Measurements from ENCODE around the gene RPL26.
A peak's percentile ranks its signal among the peaks of the same experiment; 100 is the strongest.

RPL26 gene

DNA sequence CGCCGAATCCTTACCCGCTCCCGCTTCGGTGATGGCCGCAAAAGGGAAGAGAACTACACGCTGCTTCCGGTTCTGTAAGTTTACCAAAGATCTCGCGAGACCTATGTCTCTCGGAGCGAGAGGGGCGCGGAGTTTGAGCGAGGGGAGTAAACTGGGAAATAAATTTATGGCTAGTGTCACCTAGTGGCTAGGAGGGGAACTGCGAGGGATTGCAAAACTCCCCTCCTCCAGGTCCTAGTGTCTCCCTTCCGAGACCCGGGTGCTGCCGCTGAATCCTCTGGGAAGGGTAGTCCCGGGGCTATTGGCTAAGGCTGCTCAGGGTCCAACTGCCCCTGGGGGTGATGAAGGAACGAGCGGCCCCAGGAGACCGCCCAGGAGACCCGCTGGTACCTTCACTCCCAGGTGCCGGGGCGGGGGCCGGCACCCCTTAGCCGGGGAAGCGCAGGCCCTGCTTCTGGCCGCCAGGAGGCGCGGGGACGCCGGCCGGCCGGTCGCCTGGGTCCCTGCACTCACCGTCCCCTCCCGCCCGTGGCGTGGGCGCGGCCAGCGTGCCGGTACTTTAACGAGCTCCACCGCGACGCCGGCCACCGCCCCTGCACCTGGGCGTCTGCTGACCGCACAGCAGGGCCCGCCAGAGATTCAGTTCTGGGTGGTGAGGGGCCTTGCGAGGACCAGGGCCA, at the start of gene RPL26:
RPL26 (minus strand) TSS at position 51 of the 680 bp plus-strand sequence. CDS start 883 bp downstream, outside the sequence.
- DNase-seq (ENCODE audit: low read depth in 2 of 2, low spot score in 1 of 2), result peak; percentile 87

- no peak for DNase-seq (ENCODE audit: low read depth in 2 of 2, low spot score in 1 of 2)
These were observed 48.0 kb upstream of the RPL26 start for GRCh38 chr17:8430966-8431365.

- no peak for DNase-seq (ENCODE audit: low read depth in 2 of 2, low spot score in 1 of 2)
These were observed 43.8 kb upstream of the RPL26 start for GRCh38 chr17:8426802-8427201.

- DNase-seq (ENCODE audit: low read depth in 2 of 2, low spot score in 1 of 2), result no peak
These were observed 43.2 kb upstream of the RPL26 start for GRCh38 chr17:8426094-8426720.

DNA sequence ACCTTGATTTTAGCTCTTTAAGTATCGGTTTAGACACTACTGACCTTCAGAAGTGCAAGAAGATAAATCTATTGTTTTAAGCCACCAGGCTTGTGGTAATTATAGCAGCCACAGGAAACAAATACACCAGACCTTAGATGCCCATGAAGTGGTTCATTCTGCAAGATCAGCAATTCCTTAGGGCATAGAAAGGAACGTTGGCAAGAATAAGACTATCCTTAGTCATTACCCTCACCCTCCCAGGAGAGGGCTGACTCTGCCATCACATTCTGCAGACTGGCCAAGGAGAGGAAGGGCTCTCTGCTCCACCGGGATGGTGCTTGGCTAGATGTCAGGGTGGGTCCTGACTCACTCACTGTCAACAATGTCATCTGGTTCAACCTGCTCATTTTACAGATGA, 38.6 kb upstream of the RPL26 start:
- DNase-seq (ENCODE audit: low read depth in 2 of 2, low spot score in 1 of 2), result no peak

DNA sequence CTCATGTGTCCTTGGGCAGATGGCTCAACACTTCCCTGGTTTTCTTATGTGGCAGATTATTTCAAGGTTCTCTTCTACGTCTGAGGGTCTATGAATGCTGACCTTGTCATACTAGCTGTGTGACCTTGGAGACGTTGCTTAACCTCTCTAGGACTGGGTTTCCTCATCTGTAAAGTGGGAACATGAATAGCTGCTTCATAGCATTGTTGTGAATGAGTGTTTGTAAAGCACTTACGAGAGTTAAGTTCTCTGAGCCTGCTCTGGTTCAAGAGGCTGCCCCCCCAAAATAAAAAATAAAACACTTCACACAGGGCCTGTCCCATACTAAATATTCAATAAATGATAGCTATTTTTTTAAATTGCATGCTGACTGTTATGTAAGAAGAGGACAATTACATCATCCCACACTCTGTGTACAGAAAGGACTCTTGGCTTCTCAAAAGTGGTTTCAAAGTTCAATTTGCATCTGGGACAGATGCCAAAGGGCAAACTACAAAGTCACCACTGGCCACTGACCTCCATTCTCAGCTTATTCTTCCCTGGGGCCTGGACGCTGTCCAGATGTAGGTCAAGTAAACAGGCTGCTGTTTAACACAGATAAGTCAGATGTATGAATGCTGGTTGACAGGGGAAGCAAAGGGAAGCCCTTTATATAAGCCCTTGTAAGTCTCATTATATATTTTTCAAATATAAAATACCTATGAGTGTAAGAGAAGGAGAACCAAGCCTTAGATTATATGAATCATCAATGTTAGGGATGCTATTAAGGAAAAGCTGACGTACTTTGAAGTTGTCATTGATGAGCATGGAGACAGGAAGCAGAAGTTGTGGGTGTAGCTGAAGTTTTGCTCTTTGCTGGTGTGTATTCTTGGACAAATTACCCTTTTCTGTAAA, 37.3 kb upstream of the RPL26 start:
- no peak for DNase-seq (ENCODE audit: low read depth in 2 of 2, low spot score in 1 of 2)

DNA sequence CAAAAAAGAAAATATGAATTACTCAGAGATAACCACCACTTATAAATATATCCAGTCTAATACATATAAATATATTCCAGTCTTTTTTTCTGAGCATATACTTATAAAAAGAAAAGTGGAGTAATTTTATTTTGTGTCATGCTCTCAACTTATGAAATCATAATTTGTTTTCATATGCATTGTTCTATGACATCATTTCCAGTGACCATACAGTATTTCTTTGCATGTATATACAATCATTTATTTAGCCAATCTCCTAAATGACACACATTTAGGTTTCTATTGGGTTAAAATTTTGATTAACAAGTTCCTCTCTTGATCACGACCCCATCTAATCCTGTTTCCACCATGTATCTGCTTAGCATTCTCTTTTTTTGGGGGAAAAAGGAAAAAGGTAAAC, 36.3 kb upstream of the RPL26 start:
- no peak for DNase-seq (ENCODE audit: low read depth in 2 of 2, low spot score in 1 of 2)

DNA sequence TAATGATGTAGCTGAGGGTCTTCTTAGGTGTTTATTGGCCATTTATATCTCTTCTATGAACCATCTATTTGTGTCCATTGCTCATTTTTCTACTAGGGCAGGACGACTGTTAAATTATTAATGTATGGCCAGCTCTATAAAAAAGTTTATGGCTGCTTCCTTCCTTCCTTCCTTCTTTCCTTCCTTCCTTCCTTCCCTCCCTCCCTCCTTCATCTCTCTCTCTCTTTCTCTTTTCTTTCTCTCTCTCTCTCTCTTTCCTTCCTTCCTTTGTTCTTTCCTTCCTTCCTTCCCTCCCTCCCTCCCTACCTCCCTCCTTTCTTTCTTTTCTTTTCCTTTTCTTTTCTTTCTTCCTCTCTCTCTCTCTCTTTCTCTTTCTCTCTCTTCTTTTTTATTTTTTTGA, 35.5 kb upstream of the RPL26 start:
- no peak for DNase-seq (ENCODE audit: low read depth in 2 of 2, low spot score in 1 of 2)

DNA sequence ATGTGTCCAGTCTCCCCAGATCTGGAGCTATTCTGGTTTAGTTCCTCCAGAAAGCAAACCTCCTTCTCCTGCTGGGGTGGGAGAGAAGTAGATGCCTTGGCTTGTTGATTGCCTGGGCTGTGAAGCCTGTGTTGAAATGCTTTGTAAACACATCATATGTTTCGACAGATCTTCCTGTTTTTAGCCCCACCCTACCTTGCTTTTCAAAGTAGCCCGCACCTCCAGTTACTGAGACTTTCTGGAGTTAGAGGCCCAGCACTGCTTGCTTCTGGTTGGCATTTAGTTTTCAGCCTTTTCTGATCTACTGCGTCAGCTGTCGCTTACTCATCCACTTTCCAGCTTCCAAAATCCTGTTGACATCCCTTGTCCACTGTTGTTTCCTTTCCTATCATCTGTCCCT, 34.8 kb upstream of the RPL26 start:
- no peak for DNase-seq (ENCODE audit: low read depth in 2 of 2, low spot score in 1 of 2)

GRCh38 chr17:8413938-8414337, 30.9 kb upstream of the RPL26 start:
- DNase-seq (ENCODE audit: low read depth in 2 of 2, low spot score in 1 of 2), result no peak

DNA sequence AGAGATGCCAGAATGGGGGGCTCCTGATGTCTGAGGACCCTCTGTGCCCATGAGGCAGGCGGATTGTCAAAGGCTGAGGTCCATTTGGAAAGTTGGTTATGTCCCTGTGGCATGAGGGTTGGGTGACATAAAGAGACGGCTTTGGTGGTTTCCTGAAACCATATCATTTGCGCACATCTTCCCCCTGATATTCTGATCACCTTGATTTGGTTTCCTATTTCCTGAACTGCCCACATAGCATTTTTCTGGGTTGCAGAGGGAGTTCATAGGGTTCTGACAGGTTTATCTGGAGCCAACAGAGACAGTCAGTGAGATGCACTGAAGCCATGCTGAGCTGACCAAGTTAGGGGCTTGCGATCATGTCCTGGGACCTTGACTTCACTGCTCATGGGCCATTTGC, 30.3 kb upstream of the RPL26 start:
- DNase-seq (ENCODE audit: low read depth in 2 of 2, low spot score in 1 of 2), result no peak

DNA sequence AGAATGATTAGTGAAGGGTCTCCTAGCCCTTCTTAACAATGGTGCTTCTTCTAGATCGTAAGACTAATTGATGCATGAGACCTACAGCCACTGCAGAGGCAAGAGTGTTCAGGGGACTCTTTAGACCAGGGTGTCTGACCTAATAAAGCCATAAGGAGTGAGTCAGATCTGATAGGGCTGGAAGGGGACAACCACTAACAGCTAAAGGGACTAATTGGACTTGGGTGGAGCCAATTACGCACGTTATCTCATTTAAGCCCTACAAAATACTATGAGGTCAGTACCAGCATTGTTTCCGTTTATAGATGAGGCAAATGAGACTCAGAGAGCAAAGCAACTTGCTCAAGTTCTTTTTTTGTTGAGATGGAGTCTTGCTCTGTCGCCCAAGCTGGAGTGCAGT, 29.1 kb upstream of the RPL26 start:
- DNase-seq (ENCODE audit: low read depth in 2 of 2, low spot score in 1 of 2), result no peak

- no peak for DNase-seq (ENCODE audit: low read depth in 2 of 2, low spot score in 1 of 2)
These were observed 27.9 kb upstream of the RPL26 start for GRCh38 chr17:8410883-8411238.

DNA sequence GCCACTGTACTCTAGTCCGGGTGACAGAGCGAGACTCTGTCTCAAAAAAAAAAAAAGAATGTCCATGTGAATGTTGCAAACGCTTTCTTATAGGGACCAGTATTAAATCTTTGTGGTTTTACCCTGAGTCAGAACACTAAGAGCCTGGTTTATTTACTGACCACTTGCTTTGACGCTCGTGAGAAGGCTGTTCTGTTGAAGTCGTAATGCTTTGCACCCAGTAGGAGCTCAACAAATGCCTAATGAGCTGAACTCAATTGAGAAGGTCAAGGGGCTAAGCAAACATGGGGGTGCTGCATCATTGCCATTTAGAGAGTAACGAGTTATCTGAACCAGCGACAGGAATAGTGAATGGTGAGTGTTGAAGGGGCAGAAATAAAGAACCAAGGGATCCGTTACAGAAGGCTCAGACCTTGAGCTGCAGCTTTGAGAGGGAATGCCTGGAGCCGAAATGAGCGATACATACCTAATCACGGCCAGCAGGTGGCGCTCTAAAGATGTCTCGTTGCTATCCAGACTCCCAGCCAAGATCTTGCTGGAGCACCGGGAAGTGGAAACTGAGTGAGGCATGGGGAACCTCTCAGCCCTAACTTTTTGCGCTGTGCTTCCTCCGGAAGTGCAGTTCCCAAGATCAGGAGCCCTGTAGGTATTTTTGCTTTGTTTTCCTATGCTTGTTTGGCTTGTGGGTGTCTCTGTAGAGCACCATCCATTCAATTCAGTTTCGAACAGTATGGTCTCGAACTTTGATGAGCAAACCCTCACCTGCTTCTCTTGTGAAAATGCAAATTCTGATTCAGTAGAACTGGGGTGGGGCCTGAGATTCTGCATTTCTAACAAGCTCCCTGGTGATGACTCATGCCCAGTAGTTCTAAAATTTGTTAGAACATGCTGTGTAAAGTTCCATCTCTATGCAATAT, 27.2 kb upstream of the RPL26 start:
- peak; percentile 66 to 72 for DNase-seq (ENCODE audit: low read depth in 2 of 2, low spot score in 1 of 2)

GRCh38 chr17:8408371-8408770, 25.4 kb upstream of the RPL26 start:
- no peak for DNase-seq (ENCODE audit: low read depth in 2 of 2, low spot score in 1 of 2)

- DNase-seq (ENCODE audit: low read depth in 2 of 2, low spot score in 1 of 2), result no peak
These were observed 23.2 kb upstream of the RPL26 start for GRCh38 chr17:8406174-8406573.

DNA sequence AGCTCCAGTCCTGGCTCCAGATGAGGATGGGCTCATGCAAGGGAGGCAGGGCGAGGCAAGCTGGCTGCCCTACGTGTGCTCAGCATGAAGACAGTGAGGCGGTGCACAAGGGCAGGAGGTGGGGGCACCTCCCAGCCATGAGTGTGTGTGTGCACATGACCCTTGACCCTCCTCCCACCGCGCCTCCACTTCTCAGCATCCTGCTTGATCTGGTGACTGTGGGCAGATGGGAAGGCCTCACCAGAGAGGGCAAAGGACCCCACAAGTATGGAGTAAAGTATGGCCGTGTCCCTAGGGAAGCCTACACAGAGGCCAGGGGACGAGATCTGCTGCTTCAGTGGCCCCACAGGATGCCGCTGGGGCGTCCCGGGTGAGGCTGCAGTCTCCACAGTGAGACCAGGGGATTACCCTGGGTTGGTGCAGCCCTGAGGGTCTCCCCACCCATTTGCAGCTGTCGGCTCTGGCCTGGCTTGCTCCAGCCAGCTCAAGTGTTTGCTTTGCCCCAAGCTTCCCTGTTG, 22.6 kb upstream of the RPL26 start:
- DNase-seq (ENCODE audit: low read depth in 2 of 2, low spot score in 1 of 2), result no peak

DNA sequence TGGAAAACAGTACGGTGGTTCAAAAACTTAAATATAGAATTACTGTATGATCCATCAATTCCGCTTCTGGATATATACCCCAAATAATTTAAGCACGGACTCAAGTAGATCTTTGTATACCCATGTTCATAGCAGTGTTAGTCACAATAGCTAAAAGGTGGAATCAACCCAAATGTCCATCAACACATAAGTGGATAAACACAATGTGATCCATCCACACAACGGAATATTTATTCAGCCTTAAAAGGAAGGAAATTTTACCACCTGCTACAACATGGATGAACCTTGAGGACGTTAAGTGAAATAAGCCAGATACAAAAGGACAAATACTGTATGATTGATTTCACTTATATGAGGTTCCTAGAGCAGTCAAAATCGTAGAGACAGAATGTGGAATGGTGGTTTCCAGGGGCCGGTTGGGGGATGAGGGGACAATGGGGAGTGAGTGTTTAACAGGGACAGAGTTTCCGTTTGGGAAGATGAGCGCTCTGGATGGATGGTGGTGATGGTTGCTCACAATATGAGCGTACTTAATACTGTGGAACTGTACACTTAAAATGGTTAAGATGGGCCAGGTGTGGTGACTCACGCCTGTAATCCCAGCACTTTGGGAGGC, 20.0 kb upstream of the RPL26 start:
- DNase-seq (ENCODE audit: low read depth in 2 of 2, low spot score in 1 of 2), result no peak

DNA sequence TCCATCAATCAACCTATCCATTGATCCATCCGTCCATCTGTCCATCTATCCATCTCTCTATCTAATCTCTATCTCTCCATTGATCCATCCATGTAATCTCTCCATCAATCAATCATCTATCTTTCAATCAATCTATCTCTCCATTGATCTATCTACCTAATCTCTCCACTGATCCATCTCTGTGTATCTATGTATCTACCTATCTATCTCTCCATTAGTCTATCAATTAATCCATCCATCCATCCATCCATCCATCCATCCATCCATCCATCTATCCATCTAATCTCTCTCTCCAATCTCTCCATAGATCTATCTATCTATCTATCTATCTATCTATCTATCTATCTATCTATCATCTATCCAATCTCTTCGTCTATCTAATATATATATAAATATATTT, 18.1 kb upstream of the RPL26 start:
- no peak for DNase-seq (ENCODE audit: low read depth in 2 of 2, low spot score in 1 of 2)

DNA sequence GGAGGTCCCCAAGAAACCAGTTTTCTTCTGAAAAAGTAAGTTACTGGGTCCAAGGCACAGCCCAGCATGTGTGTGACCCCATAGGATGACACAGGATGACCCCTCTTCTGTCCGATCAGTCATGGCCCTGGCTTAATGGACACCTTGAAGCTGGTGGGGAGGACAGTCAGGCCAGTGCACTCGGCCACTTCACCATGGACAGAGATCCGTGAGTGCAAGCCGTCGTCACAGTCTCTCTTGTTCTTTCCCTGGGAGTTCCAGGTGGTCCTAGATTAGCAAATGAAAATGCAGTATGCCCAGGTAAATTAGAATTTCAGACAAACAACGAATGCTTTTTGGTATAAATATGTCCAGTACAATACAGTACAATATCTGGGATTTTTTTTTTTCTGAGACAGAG, 16.0 kb upstream of the RPL26 start:
- no peak for DNase-seq (ENCODE audit: low read depth in 2 of 2, low spot score in 1 of 2)
